NCI-H1417 (cell line): Measurements from ENCODE around the gene PARP2.

Experiments used
- DNase-seq, 3 experiments: peaks; one replicate each; lab custom pipeline; 2025; lab: John Stamatoyannopoulos, UW

PARP2 gene

GRCh38 chr14:20400589-20400964 is 57.1 kb downstream of the PARP2 start:
- no peak for DNase-seq

GRCh38 chr14:20400965-20401593 is 57.6 kb downstream of the PARP2 start:
- no peak for DNase-seq

GRCh38 chr14:20403521-20403920 is 60.1 kb downstream of the PARP2 start:
- no peak for DNase-seq
